Muscle layer of colon (tissue), 2 donors: ENCODE data around the gene TPST2.

Experiments
- H3K27ac ChIP-seq: one replicate; pipeline ENCODE4 v1.7.0; 2013; ENCODE audit warnings: low read depth, mild to moderate bottlenecking, low read length, moderate library complexity
- H3K27me3 ChIP-seq, 2 donors: one replicate each; pipeline ENCODE4 v1.7.0; 2013; ENCODE audit warnings: low read length in 2 of 2, mild to moderate bottlenecking in 2 of 2; ENCODE audit not compliant: insufficient read depth in 2 of 2, control insufficient read depth in 1 of 2
- H3K36me3 ChIP-seq: one replicate; pipeline ENCODE4 v1.7.0; 2013; ENCODE audit warnings: mild to moderate bottlenecking, low read length; ENCODE audit not compliant: insufficient read depth
- H3K4me1 ChIP-seq: one replicate; pipeline ENCODE4 v1.7.0; 2013; ENCODE audit warnings: mild to moderate bottlenecking, low read length; ENCODE audit not compliant: insufficient read depth
- H3K4me3 ChIP-seq, 2 donors: one replicate each; pipeline ENCODE4 v1.7.0; 2013; ENCODE audit warnings: low read length in 2 of 2, low read depth in 1 of 2, mild to moderate bottlenecking in 1 of 2, moderate library complexity in 1 of 2
- H3K9ac ChIP-seq: one replicate; pipeline ENCODE4 v1.7.0; 2013; ENCODE audit warnings: low read length
- H3K9me3 ChIP-seq: one replicate; pipeline ENCODE4 v1.7.0; 2013; ENCODE audit warnings: mild to moderate bottlenecking, low read length
- donor health status: abdominal sarcoma.
- donor health status: Adenocarcinoma of cecum.

Gene TPST2

GRCh38 chr22:26524870-26525269 lies 65.1 kb downstream of the TPST2 start:
- no peaks in the 10 kb centered on the region for H3K36me3 ChIP-seq
- H3K9ac ChIP-seq = no peak overlapping the region
- no peak overlapping the region for H3K27ac ChIP-seq
- H3K9me3 ChIP-seq = no peaks in the 10 kb centered on the region
- H3K27me3 ChIP-seq = no peaks in the 10 kb centered on the region
- no peak overlapping the region for H3K4me3 ChIP-seq
- H3K4me1 ChIP-seq = no peaks in the 10 kb centered on the region

DNA sequence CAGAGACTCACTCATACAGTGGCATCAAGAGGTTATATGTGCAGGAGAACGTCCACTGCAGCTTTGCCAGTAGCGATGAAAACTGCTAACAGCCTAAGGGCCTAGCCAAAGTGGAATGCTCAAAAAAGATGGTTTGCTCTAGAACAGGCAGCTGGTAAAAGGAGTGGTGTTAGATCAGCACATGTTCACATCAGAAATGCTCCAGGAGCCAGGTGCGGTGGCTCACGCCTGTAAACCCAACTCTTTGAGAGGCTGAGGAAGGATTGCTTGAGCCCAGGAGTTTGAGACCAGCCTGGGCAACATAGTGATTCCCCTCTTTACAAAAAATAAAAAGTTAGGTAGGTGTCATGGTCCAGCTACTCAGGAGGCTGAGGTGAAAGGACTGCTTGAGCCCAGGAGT lies 67.3 kb downstream of the TPST2 start:
- Histone ChIP-seq H3K27me3 (no peaks in the 10 kb centered on the region), H3K36me3 (no peaks in the 10 kb centered on the region), H3K4me3 (no peak overlapping the region), H3K9ac (no peak overlapping the region), H3K9me3 (no peaks in the 10 kb centered on the region), H3K27ac (no peak overlapping the region), H3K4me1 (no peaks in the 10 kb centered on the region)

- no peaks in the 10 kb centered on the region for H3K36me3 ChIP-seq
- H3K4me3 ChIP-seq = no peak overlapping the region
- no peaks in the 10 kb centered on the region for H3K4me1 ChIP-seq
- no peak overlapping the region for H3K27ac ChIP-seq
- H3K9me3 ChIP-seq = no peaks in the 10 kb centered on the region
- no peak overlapping the region for H3K9ac ChIP-seq
- no peaks in the 10 kb centered on the region for H3K27me3 ChIP-seq
These were observed 67.9 kb downstream of the TPST2 start for GRCh38 chr22:26522012-26522411.

- no peaks in the 10 kb centered on the region for H3K27me3 ChIP-seq
- H3K9ac ChIP-seq = no peak overlapping the region
- H3K4me3 ChIP-seq = no peak overlapping the region
- no peak overlapping the region for H3K27ac ChIP-seq
- H3K36me3 ChIP-seq = no peaks in the 10 kb centered on the region
- H3K4me1 ChIP-seq = peaks cover 10% of the 10 kb centered on the region
- H3K9me3 ChIP-seq = no peaks in the 10 kb centered on the region
These were observed 72.5 kb downstream of the TPST2 start for GRCh38 chr22:26517429-26517828.

- no peaks in the 10 kb centered on the region for H3K9me3 ChIP-seq
- H3K9ac ChIP-seq = no peak overlapping the region
- no peaks in the 10 kb centered on the region for H3K27me3 ChIP-seq
- H3K27ac ChIP-seq = no peak overlapping the region
- peaks cover 12% of the 10 kb centered on the region for H3K4me1 ChIP-seq
- no peak overlapping the region for H3K4me3 ChIP-seq
- H3K36me3 ChIP-seq = no peaks in the 10 kb centered on the region
These were observed 73.4 kb downstream of the TPST2 start for GRCh38 chr22:26516503-26516902.

DNA sequence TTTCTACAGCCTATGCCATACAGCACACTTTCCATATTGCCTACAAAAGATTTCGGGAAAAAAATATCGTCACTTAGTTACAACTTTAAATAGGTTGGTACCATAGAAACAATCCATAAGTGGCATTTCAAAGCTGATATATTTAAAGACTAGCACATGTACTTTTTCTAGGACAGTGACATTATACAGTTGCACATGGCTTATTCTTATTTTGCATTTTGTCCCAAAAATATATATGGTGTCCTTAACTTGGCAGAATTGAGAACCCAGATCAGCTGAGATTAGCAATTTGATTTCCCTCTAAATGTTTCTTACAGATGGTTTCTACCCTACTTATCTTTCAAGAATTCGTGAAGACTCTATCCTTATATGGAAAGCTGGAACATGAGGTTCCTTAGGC lies 74.0 kb downstream of the TPST2 start:
- Histone ChIP-seq H3K27me3 (no peaks in the 10 kb centered on the region), H3K4me3 (no peak overlapping the region), H3K4me1 (peaks cover 18% of the 10 kb centered on the region), H3K36me3 (no peaks in the 10 kb centered on the region), H3K27ac (no peak overlapping the region), H3K9ac (no peak overlapping the region), H3K9me3 (no peaks in the 10 kb centered on the region)

DNA sequence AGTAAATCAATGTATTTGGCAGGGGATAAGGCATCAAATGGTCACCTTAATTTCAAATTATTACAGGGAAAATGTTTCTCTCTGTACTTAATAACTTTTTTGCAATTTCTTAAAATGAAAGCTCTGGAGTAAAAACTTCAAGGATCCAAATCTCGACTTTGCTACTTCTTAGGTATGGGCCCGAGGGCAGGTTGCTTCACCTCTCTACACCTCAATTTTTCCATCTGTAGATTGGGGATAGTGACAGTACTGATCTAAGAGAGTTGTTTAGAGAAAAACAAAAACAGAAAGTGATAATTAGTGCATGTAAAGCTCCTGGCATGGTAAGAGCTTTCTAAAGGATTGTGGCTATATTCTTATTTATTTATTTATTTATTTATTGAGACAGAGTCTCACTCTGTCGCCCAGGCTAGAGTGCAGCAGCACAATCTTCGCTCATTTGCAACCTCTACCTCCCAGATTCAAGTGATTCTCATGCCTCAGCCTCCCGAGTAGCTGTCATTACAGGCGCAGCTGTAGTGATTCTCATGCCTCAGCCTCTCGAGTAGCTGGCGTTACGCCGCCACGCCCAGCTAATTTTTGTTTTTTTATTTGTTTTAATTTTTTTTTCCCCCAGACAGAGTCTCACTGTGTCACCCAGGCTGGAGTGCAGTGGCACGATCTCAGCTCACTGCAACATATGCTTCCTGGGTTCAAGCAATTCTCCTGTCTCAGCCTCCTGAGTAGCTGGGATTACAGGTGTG lies 75.3 kb downstream of the TPST2 start:
- no peaks in the 10 kb centered on the region for H3K27me3 ChIP-seq
- peaks cover 24% of the 10 kb centered on the region for H3K4me1 ChIP-seq
- H3K4me3 ChIP-seq = no peak overlapping the region
- no peak overlapping the region for H3K27ac ChIP-seq
- peaks cover 11% of the 10 kb centered on the region for H3K36me3 ChIP-seq
- no peaks in the 10 kb centered on the region for H3K9me3 ChIP-seq
- H3K9ac ChIP-seq = no peak overlapping the region

DNA sequence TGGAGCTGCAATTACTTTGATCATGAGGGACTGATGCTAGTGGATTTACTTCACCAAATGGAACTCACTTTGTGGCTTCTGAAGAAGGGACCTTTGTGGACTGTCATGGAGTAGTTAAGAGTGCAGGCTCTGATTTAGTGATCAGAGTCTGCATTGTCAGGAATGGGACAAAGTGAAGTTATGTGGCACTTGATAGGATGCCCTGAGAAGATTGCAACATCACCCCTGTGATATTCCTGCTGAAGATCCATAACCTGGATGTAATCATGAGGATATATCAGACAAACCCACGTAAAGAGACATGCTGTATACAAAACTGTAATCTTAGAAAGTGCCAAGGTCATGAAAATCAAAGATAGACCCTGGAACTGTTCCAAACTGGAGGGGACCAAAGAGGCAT lies 76.1 kb downstream of the TPST2 start:
- Histone ChIP-seq H3K36me3 (peaks cover 18% of the 10 kb centered on the region), H3K4me3 (no peak overlapping the region), H3K27ac (no peak overlapping the region), H3K9me3 (no peaks in the 10 kb centered on the region), H3K9ac (no peak overlapping the region), H3K27me3 (no peaks in the 10 kb centered on the region), H3K4me1 (peaks cover 24% of the 10 kb centered on the region)

DNA sequence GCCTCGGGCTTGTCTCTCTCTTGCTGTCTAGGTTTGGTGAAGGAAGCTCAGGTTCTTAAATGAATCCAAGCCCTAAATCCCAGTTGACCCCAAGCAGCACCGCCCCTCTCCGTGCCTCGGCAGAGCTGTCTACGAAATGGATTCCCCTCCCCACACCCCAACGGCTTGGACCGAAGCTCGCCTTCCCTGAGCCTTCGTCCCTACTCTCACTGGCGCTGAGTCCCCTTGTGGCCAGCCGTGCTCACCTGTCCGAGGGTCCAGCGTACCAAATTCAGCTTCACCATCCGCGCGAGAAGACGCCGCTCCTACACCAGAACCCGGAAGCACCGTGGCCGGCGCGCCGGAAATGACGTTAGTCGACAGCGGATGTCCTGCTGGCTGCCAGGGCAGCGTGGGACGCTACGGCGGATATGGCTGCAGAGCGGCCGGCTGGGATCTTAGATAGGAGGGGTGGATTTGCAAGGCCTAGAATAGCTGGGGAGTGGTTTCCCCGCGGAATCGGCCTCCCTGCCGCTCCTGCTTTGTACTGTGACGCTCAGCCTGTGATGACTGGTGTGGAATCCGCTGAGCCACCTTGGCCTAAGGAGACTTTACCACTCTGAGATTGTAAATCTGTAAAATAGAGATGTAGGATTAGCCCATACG lies 77.7 kb downstream of the TPST2 start, which contains the start of gene TFIP11:
TSS of gene TFIP11 (minus strand) at position 325 of the 645 bp plus-strand sequence. CDS start 2,201 bp downstream, outside the sequence.
- peak within 1 kb of the TSS; percentile 68 for H3K9ac ChIP-seq
- no peaks in the 10 kb centered on the region for H3K27me3 ChIP-seq
- H3K4me3 ChIP-seq = peak within 1 kb of the TSS; percentile 73 to 86
- H3K9me3 ChIP-seq = no peaks in the 10 kb centered on the region
- H3K36me3 ChIP-seq = peaks cover 29% of the 10 kb centered on the region
- peak within 1 kb of the TSS; percentile 87 for H3K27ac ChIP-seq
- H3K4me1 ChIP-seq = peaks cover 24% of the 10 kb centered on the region

DNA sequence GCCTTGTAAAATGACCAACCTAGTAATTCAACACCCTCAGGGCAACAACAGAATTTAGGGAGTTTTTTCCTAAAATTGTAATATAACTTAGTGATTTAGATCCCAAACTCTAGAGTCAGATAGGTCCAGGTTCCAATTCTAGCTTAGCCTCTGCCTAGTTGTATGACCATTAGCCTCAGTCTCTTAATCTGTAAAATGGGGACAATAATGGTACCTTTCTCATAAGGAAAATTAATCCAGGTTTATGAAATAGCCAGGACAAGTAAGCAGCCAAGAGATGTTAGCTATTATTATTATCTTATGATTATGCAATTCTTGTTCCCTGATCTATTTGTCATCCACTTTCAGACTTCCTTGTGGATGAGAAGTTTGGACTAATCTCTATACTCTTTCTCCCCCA lies 81.8 kb downstream of the TPST2 start:
- Histone ChIP-seq H3K27ac (no peak overlapping the region), H3K36me3 (peaks cover 63% of the 10 kb centered on the region), H3K4me1 (peaks cover 18% of the 10 kb centered on the region), H3K27me3 (no peaks in the 10 kb centered on the region), H3K4me3 (no peak overlapping the region), H3K9ac (no peak overlapping the region), H3K9me3 (no peaks in the 10 kb centered on the region)

DNA sequence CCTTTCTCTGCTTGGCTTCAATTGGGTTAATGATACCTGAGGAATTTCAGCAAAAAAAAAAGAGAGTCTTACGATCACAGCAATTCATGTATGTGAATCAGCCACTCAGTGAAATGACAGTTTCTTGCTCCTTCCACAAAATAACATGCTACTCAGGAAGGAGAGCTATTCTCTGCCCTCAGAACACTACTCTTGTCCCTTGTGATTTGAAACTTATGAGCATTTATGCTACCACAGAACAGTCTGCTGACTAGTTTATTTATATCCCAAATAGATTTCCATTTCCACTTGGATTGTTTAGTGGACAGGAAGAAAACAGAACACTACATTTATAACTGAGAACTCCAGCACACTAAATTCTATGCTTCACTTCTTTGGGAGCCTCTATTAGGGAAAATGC lies 86.2 kb downstream of the TPST2 start:
- Histone ChIP-seq H3K9me3 (no peaks in the 10 kb centered on the region), H3K9ac (no peak overlapping the region), H3K27me3 (no peaks in the 10 kb centered on the region), H3K4me1 (no peaks in the 10 kb centered on the region), H3K27ac (no peak overlapping the region), H3K36me3 (peaks cover 83% of the 10 kb centered on the region), H3K4me3 (no peak overlapping the region)
